ENCODE data around the gene PAPLN. TPM values are rescaled to one million over a fixed set of nuclear protein-coding genes. Genes with fewer than 3 reads are reported as not detected.
A peak's percentile ranks its signal among the peaks of the same experiment; 100 is the strongest.

The PAPLN gene, protein sequence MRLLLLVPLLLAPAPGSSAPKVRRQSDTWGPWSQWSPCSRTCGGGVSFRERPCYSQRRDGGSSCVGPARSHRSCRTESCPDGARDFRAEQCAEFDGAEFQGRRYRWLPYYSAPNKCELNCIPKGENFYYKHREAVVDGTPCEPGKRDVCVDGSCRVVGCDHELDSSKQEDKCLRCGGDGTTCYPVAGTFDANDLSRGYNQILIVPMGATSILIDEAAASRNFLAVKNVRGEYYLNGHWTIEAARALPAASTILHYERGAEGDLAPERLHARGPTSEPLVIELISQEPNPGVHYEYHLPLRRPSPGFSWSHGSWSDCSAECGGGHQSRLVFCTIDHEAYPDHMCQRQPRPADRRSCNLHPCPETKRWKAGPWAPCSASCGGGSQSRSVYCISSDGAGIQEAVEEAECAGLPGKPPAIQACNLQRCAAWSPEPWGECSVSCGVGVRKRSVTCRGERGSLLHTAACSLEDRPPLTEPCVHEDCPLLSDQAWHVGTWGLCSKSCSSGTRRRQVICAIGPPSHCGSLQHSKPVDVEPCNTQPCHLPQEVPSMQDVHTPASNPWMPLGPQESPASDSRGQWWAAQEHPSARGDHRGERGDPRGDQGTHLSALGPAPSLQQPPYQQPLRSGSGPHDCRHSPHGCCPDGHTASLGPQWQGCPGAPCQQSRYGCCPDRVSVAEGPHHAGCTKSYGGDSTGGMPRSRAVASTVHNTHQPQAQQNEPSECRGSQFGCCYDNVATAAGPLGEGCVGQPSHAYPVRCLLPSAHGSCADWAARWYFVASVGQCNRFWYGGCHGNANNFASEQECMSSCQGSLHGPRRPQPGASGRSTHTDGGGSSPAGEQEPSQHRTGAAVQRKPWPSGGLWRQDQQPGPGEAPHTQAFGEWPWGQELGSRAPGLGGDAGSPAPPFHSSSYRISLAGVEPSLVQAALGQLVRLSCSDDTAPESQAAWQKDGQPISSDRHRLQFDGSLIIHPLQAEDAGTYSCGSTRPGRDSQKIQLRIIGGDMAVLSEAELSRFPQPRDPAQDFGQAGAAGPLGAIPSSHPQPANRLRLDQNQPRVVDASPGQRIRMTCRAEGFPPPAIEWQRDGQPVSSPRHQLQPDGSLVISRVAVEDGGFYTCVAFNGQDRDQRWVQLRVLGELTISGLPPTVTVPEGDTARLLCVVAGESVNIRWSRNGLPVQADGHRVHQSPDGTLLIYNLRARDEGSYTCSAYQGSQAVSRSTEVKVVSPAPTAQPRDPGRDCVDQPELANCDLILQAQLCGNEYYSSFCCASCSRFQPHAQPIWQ
- 0.25 and 0.26 TPM in 2 replicates for polyA plus RNA-seq (2013)

DNA sequence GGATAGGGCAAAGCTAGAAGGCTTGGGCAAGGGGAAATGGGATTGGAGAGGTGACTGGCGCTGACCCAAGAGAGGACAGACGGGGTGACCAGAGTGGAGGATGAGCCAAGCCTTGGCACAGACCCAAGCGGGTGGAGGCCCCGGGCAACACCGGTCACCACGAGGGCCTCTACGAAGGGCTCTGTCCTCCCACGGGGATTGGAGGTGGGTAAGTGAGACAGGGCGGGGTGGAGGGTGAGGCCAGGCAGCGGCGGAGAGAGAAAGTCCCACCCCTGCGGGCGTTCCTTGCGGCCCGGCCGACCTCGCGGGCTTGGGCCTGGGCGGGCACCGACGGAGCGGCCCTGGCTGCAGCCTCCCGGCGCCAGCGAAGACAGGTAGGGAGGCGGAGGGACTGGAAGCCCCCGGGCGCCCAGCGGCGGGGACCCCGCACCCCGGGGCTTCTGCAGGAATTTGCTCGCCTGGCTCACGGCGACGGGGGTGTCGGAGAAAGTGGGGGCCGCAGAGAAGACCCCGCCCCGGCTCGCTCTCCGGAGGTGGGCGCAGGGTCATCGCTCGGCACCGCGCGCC lies at the start of gene PAPLN:
TSS of gene PAPLN (plus strand) at position 288 of the 567 bp plus-strand sequence. CDS start 2,273 bp downstream, outside the sequence.
- H3K4me1 ChIP-seq (ENCODE audit: control insufficient read depth in 1 of 2, insufficient read depth in 2 of 2, low read length in 2 of 2) = peaks cover 8 to 10% of the 10 kb centered on the region in 2 experiments
- H4K12ac ChIP-seq (ENCODE audit: low read depth, low read length) = no peak within 1 kb of the TSS
- H3K4ac ChIP-seq (ENCODE audit: low read depth, low read length) = no peak within 1 kb of the TSS
- no peak within 1 kb of the TSS for H2BK5ac ChIP-seq (ENCODE audit: low read depth, low read length, poor library complexity)
- no peak within 1 kb of the TSS for H3K27ac ChIP-seq (ENCODE audit: low read depth, low read length)
- H4K91ac ChIP-seq (ENCODE audit: low read depth, low read length) = no peak within 1 kb of the TSS
- H3K14ac ChIP-seq (ENCODE audit: low read length) = no peak within 1 kb of the TSS
- no peak within 1 kb of the TSS for H2AK5ac ChIP-seq (ENCODE audit: low read length)
- H3K4me2 ChIP-seq (ENCODE audit: low read length) = peak within 1 kb of the TSS; percentile 70
- no peaks in the 10 kb centered on the region for H3K36me3 ChIP-seq (ENCODE audit: control insufficient read depth in 1 of 2, insufficient read depth in 2 of 2, low read length in 2 of 2)
- no peaks in the 10 kb centered on the region for H3K79me1 ChIP-seq (ENCODE audit: low read length)
- WGBS (ENCODE audit: extremely low coverage, insufficient coverage, insufficient read length) = no CpG with 5 or more reads among the region's 48 CpGs
- H4K8ac ChIP-seq (ENCODE audit: low read depth, low read length) = no peak within 1 kb of the TSS
- no peak within 1 kb of the TSS for H2BK120ac ChIP-seq (ENCODE audit: insufficient read depth, low read length, poor library complexity)
- H3K9ac ChIP-seq (ENCODE audit: low read length) = no peak within 1 kb of the TSS
- H3K18ac ChIP-seq (ENCODE audit: low read length) = no peak within 1 kb of the TSS
- H2AFZ ChIP-seq (ENCODE audit: insufficient read depth, low read length, poor library complexity) = peak within 1 kb of the TSS; percentile 15
- peaks cover 62% of the 10 kb centered on the region for H3K27me3 ChIP-seq (ENCODE audit: insufficient read depth, low read length)
- peak within 1 kb of the TSS; percentile 59 for H3K4me3 ChIP-seq (ENCODE audit: low read depth, low read length)
- DNase-seq = peak in 1 of 2 donors; percentile 34
- no peak within 1 kb of the TSS for H2BK12ac ChIP-seq (ENCODE audit: low read length)
- H3K79me2 ChIP-seq (ENCODE audit: control insufficient read depth, insufficient read depth, low read length, poor library complexity) = no peaks in the 10 kb centered on the region
- no peak within 1 kb of the TSS for H3K23ac ChIP-seq (ENCODE audit: low read length)
- peaks cover 2% of the 10 kb centered on the region for H3K9me3 ChIP-seq (ENCODE audit: insufficient read depth, low read depth, low read length)

DNA sequence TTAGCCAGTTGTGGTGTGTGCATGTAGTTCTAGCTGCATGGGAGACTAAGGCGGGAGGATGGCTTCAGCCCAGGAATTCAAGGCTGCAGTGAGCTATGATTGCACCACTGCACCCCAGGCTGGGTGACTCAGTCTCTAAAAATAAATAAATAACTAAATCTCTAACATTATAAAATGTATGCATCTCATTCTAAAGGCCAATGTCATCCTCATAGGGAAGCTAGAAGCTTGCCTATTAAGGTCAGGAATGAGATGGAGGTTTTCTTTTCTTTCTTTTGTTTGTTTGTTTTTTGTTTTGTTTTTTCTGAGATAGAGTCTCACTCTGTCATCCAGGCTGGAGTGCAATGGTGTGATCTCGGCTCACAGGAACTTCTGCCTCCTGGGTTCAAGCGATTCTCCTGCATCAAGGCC lies 48.8 kb upstream of the PAPLN start:
- H2BK120ac ChIP-seq (ENCODE audit: insufficient read depth, low read length, poor library complexity) = no peak overlapping the region
- H2BK5ac ChIP-seq (ENCODE audit: low read depth, low read length, poor library complexity) = no peak overlapping the region
- no peak overlapping the region for H4K8ac ChIP-seq (ENCODE audit: low read depth, low read length)
- WGBS (ENCODE audit: extremely low coverage, insufficient coverage, insufficient read length) = no CpG with 5 or more reads among the region's 3 CpGs
- no peak overlapping the region for H3K18ac ChIP-seq (ENCODE audit: low read length)
- no peak overlapping the region for H3K4me3 ChIP-seq (ENCODE audit: low read depth, low read length)
- H3K4me1 ChIP-seq (ENCODE audit: control insufficient read depth in 1 of 2, insufficient read depth in 2 of 2, low read length in 2 of 2) = no peaks in the 10 kb centered on the region
- no peak overlapping the region for H3K4ac ChIP-seq (ENCODE audit: low read depth, low read length)
- H4K91ac ChIP-seq (ENCODE audit: low read depth, low read length) = no peak overlapping the region
- H3K9ac ChIP-seq (ENCODE audit: low read length) = no peak overlapping the region
- no peaks in the 10 kb centered on the region for H3K9me3 ChIP-seq (ENCODE audit: insufficient read depth, low read depth, low read length)
- no peak overlapping the region for H3K14ac ChIP-seq (ENCODE audit: low read length)
- no peaks in the 10 kb centered on the region for H3K79me2 ChIP-seq (ENCODE audit: control insufficient read depth, insufficient read depth, low read length, poor library complexity)
- H2AFZ ChIP-seq (ENCODE audit: insufficient read depth, low read length, poor library complexity) = no peak overlapping the region
- H3K27me3 ChIP-seq (ENCODE audit: insufficient read depth, low read length) = no peaks in the 10 kb centered on the region
- H3K27ac ChIP-seq (ENCODE audit: low read depth, low read length) = no peak overlapping the region
- H4K12ac ChIP-seq (ENCODE audit: low read depth, low read length) = no peak overlapping the region
- H3K36me3 ChIP-seq (ENCODE audit: control insufficient read depth in 1 of 2, insufficient read depth in 2 of 2, low read length in 2 of 2) = peaks cover 14 to 23% of the 10 kb centered on the region in 2 experiments
- DNase-seq = peak; percentile 62 to 63
- no peak overlapping the region for H2AK5ac ChIP-seq (ENCODE audit: low read length)
- no peak overlapping the region for H3K23ac ChIP-seq (ENCODE audit: low read length)
- no peak overlapping the region for H3K4me2 ChIP-seq (ENCODE audit: low read length)
- H2BK12ac ChIP-seq (ENCODE audit: low read length) = no peak overlapping the region
- H3K79me1 ChIP-seq (ENCODE audit: low read length) = no peaks in the 10 kb centered on the region

DNA sequence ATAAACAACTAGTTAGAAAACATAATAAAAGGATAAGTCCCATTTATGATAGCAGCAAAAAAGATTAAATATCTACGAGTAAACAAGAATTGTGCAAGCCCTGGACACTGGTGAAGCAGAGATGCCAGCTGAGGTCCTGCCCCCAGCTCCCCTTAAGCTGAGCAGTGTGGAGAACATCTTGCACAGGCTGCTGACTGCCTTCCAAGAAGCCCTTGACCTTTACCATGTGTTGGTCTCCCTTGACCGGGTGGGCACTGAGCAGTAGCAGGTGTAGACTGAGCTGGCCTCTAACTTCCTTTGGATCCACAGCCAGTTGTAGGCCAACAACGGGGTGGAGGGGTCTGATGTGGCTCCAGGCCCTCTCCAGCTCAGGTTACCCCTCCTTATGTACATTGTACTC lies 47.7 kb upstream of the PAPLN start:
- H3K14ac ChIP-seq (ENCODE audit: low read length) = no peak overlapping the region
- no peak overlapping the region for H3K18ac ChIP-seq (ENCODE audit: low read length)
- H2BK5ac ChIP-seq (ENCODE audit: low read depth, low read length, poor library complexity) = no peak overlapping the region
- H3K9ac ChIP-seq (ENCODE audit: low read length) = peak overlapping the region; percentile 45
- no peak overlapping the region for H4K12ac ChIP-seq (ENCODE audit: low read depth, low read length)
- H3K36me3 ChIP-seq (ENCODE audit: control insufficient read depth in 1 of 2, insufficient read depth in 2 of 2, low read length in 2 of 2) = peaks cover 19 to 31% of the 10 kb centered on the region in 2 experiments
- no peak overlapping the region for H4K8ac ChIP-seq (ENCODE audit: low read depth, low read length)
- no peaks in the 10 kb centered on the region for H3K9me3 ChIP-seq (ENCODE audit: insufficient read depth, low read depth, low read length)
- H3K4me2 ChIP-seq (ENCODE audit: low read length) = no peak overlapping the region
- H2AK5ac ChIP-seq (ENCODE audit: low read length) = no peak overlapping the region
- no peak for DNase-seq
- peak overlapping the region; percentile 53 for H3K4me3 ChIP-seq (ENCODE audit: low read depth, low read length)
- no peak overlapping the region for H3K27ac ChIP-seq (ENCODE audit: low read depth, low read length)
- no CpG with 5 or more reads among the region's 3 CpGs for WGBS (ENCODE audit: extremely low coverage, insufficient coverage, insufficient read length)
- no peaks in the 10 kb centered on the region for H3K79me1 ChIP-seq (ENCODE audit: low read length)
- no peak overlapping the region for H3K4ac ChIP-seq (ENCODE audit: low read depth, low read length)
- H2BK12ac ChIP-seq (ENCODE audit: low read length) = no peak overlapping the region
- peak overlapping the region; percentile 95 for H3K23ac ChIP-seq (ENCODE audit: low read length)
- H3K79me2 ChIP-seq (ENCODE audit: control insufficient read depth, insufficient read depth, low read length, poor library complexity) = no peaks in the 10 kb centered on the region
- H2BK120ac ChIP-seq (ENCODE audit: insufficient read depth, low read length, poor library complexity) = no peak overlapping the region
- no peak overlapping the region for H4K91ac ChIP-seq (ENCODE audit: low read depth, low read length)
- no peak overlapping the region for H2AFZ ChIP-seq (ENCODE audit: insufficient read depth, low read length, poor library complexity)
- H3K4me1 ChIP-seq (ENCODE audit: control insufficient read depth in 1 of 2, insufficient read depth in 2 of 2, low read length in 2 of 2) = no peaks in the 10 kb centered on the region
- H3K27me3 ChIP-seq (ENCODE audit: insufficient read depth, low read length) = no peaks in the 10 kb centered on the region

DNA sequence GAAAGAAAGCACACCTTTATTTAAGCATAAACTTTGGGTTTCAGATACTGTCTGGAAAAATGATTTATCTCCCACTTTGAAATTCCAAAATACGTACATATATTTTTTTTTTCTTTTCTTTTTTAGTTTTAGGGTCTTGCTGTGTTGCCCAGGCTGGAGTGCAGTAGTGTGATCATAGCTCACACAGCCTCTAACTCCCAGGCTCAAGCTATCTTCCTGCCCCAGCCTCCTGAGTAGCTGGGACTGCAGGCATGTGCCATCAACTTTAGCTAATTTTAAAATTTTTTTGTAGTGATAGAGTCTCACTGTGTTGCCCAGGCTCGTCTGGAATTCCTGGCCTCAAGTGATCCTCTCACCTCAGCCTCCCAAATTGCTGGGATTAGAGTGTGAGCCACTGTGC lies 45.9 kb upstream of the PAPLN start:
- Histone ChIP-seq H2BK5ac (ENCODE audit: low read depth, low read length, poor library complexity) (no peak overlapping the region), H4K91ac (ENCODE audit: low read depth, low read length) (no peak overlapping the region), H3K4me3 (ENCODE audit: low read depth, low read length) (no peak overlapping the region), H2AFZ (ENCODE audit: insufficient read depth, low read length, poor library complexity) (no peak overlapping the region), H3K18ac (ENCODE audit: low read length) (no peak overlapping the region), H3K4ac (ENCODE audit: low read depth, low read length) (no peak overlapping the region), H2AK5ac (ENCODE audit: low read length) (no peak overlapping the region), H3K36me3 (ENCODE audit: control insufficient read depth in 1 of 2, insufficient read depth in 2 of 2, low read length in 2 of 2) (peaks cover 18 to 31% of the 10 kb centered on the region in 2 experiments), H3K79me1 (ENCODE audit: low read length) (no peaks in the 10 kb centered on the region), H2BK120ac (ENCODE audit: insufficient read depth, low read length, poor library complexity) (no peak overlapping the region), H3K79me2 (ENCODE audit: control insufficient read depth, insufficient read depth, low read length, poor library complexity) (no peaks in the 10 kb centered on the region), H3K27ac (ENCODE audit: low read depth, low read length) (no peak overlapping the region), H3K27me3 (ENCODE audit: insufficient read depth, low read length) (no peaks in the 10 kb centered on the region), H3K4me1 (ENCODE audit: control insufficient read depth in 1 of 2, insufficient read depth in 2 of 2, low read length in 2 of 2) (no peaks in the 10 kb centered on the region), H3K4me2 (ENCODE audit: low read length) (no peak overlapping the region), H3K14ac (ENCODE audit: low read length) (no peak overlapping the region), H3K9me3 (ENCODE audit: insufficient read depth, low read depth, low read length) (no peaks in the 10 kb centered on the region), H2BK12ac (ENCODE audit: low read length) (no peak overlapping the region), H3K23ac (ENCODE audit: low read length) (no peak overlapping the region), H3K9ac (ENCODE audit: low read length) (no peak overlapping the region), H4K8ac (ENCODE audit: low read depth, low read length) (no peak overlapping the region), H4K12ac (ENCODE audit: low read depth, low read length) (no peak overlapping the region)
- DNase-seq = peak; percentile 50 to 70
- WGBS (ENCODE audit: extremely low coverage, insufficient coverage, insufficient read length) = no CpG with 5 or more reads among the region's 2 CpGs

Measured in trophoblast cell (in vitro differentiated cells and primary cell).